ENCODE data around the gene KRT71.

KRT71 gene

DNA sequence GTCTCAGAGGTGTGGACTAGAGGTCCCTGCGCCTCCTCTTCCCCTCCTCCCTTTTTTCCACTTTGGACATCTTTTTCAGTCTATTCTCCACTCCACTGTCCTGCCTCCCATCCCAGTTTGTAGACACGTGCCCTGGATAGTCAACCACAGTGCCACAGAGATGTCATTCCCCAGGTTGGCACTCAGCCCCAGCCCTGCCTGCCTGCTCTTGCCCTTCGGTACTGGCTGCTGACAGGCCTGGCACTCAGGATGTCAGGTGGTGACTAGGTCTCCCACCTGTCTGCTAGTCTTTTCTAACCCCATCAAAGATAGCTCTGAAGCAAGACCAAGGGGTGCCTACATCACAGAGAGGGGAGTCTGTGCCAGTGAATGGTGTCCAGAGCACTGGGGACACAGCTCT is 15.8 kb downstream of the KRT71 start:
- TF ChIP-seq, protein P1, sequence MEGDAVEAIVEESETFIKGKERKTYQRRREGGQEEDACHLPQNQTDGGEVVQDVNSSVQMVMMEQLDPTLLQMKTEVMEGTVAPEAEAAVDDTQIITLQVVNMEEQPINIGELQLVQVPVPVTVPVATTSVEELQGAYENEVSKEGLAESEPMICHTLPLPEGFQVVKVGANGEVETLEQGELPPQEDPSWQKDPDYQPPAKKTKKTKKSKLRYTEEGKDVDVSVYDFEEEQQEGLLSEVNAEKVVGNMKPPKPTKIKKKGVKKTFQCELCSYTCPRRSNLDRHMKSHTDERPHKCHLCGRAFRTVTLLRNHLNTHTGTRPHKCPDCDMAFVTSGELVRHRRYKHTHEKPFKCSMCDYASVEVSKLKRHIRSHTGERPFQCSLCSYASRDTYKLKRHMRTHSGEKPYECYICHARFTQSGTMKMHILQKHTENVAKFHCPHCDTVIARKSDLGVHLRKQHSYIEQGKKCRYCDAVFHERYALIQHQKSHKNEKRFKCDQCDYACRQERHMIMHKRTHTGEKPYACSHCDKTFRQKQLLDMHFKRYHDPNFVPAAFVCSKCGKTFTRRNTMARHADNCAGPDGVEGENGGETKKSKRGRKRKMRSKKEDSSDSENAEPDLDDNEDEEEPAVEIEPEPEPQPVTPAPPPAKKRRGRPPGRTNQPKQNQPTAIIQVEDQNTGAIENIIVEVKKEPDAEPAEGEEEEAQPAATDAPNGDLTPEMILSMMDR (conservative IDR thresholded peaks at IDR 0.05; ENCODE audit: low read depth, low read length) = no peak
- Histone ChIP-seq H3K36me3 (ENCODE audit: insufficient read depth) (no peaks in the 10 kb centered on the region), H3K4me1 (ENCODE audit: low read depth, poor library complexity, severe bottlenecking) (no peaks in the 10 kb centered on the region), H3K9ac (no peak overlapping the region), H4K20me1 (ENCODE audit: insufficient read depth) (no peaks in the 10 kb centered on the region), H3K27me3 (ENCODE audit: insufficient read depth, low read depth) (peaks cover 13% of the 10 kb centered on the region), H3K4me2 (no peak overlapping the region), H3K27ac (no peak overlapping the region), H2AFZ (ENCODE audit: low read depth) (no peak overlapping the region), H3K4me3 (IDR thresholded peaks at IDR 0.05; ENCODE audit: insufficient read depth, low read depth, low read length) (no peak overlapping the region), H3K79me2 (ENCODE audit: insufficient read depth, low read depth) (no peaks in the 10 kb centered on the region)

DNA sequence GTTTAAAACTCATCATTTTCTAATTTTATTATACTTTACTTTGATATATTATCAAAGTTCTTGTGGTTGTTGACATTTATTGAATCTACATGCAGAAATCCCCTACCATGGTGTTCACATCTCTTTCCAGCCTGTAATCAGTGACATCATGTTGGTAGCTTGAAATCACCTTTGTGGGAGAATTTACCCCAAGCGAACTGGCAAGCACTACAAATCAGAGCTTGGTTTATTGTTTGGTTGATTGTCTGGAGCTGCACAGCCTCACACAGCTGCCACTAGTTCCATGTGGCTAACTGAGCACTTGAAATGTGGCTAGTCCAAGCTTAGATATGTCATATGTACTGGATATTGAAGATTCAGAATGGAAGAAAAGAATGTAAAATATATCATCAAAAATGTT is 17.4 kb downstream of the KRT71 start:
- no peak overlapping the region for H2AFZ ChIP-seq (ENCODE audit: low read depth)
- no peaks in the 10 kb centered on the region for H3K36me3 ChIP-seq (ENCODE audit: insufficient read depth)
- H3K79me2 ChIP-seq (ENCODE audit: insufficient read depth, low read depth) = no peaks in the 10 kb centered on the region
- no peaks in the 10 kb centered on the region for H4K20me1 ChIP-seq (ENCODE audit: insufficient read depth)
- H3K9ac ChIP-seq = no peak overlapping the region
- H3K4me1 ChIP-seq (ENCODE audit: low read depth, poor library complexity, severe bottlenecking) = no peaks in the 10 kb centered on the region
- H3K4me3 ChIP-seq (IDR thresholded peaks at IDR 0.05; ENCODE audit: insufficient read depth, low read depth, low read length) = no peak overlapping the region
- TF ChIP-seq, protein P1 (conservative IDR thresholded peaks at IDR 0.05; ENCODE audit: low read depth, low read length) = no peak
- no peak overlapping the region for H3K4me2 ChIP-seq
- H3K27ac ChIP-seq = no peak overlapping the region
- H3K27me3 ChIP-seq (ENCODE audit: insufficient read depth, low read depth) = peaks cover 14% of the 10 kb centered on the region

DNA sequence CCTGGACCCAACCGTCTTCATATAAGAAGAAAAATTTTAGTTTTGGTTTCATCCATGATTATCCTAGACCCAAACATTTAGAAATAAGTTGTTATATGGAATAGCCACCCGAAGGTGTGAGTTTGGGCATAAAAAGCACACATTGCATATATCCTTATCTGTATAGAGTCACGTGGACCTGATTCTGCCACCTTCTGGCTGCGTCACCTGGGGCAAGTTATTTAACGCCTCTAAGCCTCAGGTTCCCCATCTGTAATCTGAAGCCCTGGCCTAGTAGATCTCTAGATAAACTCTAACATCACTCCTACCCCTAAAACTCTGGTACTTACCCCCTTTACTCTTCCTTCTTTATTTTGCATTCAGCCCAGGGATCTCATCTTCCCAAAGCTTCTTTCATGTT is 18.5 kb downstream of the KRT71 start:
- Histone ChIP-seq H3K4me1 (ENCODE audit: low read depth, poor library complexity, severe bottlenecking) (no peaks in the 10 kb centered on the region), H3K27ac (no peak overlapping the region), H3K36me3 (ENCODE audit: insufficient read depth) (no peaks in the 10 kb centered on the region), H3K4me3 (IDR thresholded peaks at IDR 0.05; ENCODE audit: insufficient read depth, low read depth, low read length) (no peak overlapping the region), H2AFZ (ENCODE audit: low read depth) (no peak overlapping the region), H3K27me3 (ENCODE audit: insufficient read depth, low read depth) (peaks cover 18% of the 10 kb centered on the region), H3K9ac (no peak overlapping the region), H3K4me2 (no peak overlapping the region), H3K79me2 (ENCODE audit: insufficient read depth, low read depth) (no peaks in the 10 kb centered on the region), H4K20me1 (ENCODE audit: insufficient read depth) (no peaks in the 10 kb centered on the region)
- TF ChIP-seq, protein P1 (conservative IDR thresholded peaks at IDR 0.05; ENCODE audit: low read depth, low read length) = no peak

DNA sequence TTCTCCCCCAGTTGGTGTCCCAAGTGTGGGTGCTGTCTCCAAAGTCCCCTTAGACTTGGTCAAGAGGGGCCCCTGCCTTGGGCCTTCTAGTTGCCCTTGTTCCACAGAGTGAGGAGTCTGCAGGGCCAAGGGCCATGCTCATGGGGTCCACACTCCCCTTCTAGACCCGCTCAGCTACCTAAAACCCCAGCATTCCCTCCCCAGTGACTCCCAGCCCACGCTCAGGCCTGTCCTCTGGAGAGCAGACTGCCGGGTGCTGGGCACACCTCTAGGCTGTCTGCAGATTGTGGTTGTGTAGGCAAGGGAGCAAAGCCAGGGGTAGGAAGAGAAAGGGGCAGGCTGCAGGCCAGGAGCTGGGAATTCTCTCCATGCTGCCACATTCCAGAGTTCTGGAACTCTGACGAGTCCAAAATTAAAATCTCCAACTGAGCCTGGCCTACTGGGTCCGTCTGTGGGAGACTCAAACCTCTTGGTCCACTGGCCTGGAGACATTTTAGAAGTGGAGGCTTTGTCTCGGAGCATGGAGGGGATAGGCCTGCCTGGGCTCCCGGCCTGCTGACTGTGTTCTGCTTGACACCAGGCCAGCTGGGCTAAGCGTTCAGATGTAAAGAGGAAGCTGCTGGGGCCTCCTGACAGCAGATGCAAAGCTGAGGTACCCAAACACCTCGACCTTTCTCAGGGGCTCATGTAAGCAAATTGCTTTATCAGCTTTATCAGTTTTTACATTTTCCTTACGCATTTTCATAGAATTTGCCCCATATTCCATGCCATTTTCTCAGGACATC is 19.1 kb downstream of the KRT71 start:
- H3K4me2 ChIP-seq = no peak overlapping the region
- no peaks in the 10 kb centered on the region for H3K79me2 ChIP-seq (ENCODE audit: insufficient read depth, low read depth)
- H4K20me1 ChIP-seq (ENCODE audit: insufficient read depth) = no peaks in the 10 kb centered on the region
- no peaks in the 10 kb centered on the region for H3K4me1 ChIP-seq (ENCODE audit: low read depth, poor library complexity, severe bottlenecking)
- peaks cover 13% of the 10 kb centered on the region for H3K27me3 ChIP-seq (ENCODE audit: insufficient read depth, low read depth)
- H3K4me3 ChIP-seq (IDR thresholded peaks at IDR 0.05; ENCODE audit: insufficient read depth, low read depth, low read length) = no peak overlapping the region
- H2AFZ ChIP-seq (ENCODE audit: low read depth) = no peak overlapping the region
- no peak overlapping the region for H3K27ac ChIP-seq
- H3K36me3 ChIP-seq (ENCODE audit: insufficient read depth) = no peaks in the 10 kb centered on the region
- no peak overlapping the region for H3K9ac ChIP-seq
- TF ChIP-seq, protein P1 (conservative IDR thresholded peaks at IDR 0.05; ENCODE audit: low read depth, low read length) = no peak
